ENCODE data around the gene CLIC6. TPM values are rescaled to one million over a fixed set of nuclear protein-coding genes. Genes with fewer than 3 reads are reported as not detected.

The CLIC6 gene
- total RNA-seq, 1 experiment from 2014 or later = not detected

- no peak for DNase-seq (ENCODE audit: extremely low read depth, low read depth)
Measured at GRCh38 chr21:34722684-34723300, 54.0 kb downstream of the CLIC6 start.

- DNase-seq (ENCODE audit: extremely low read depth, low read depth) = no peak
Measured at GRCh38 chr21:34724131-34724856, 55.5 kb downstream of the CLIC6 start.

- no peak for DNase-seq (ENCODE audit: extremely low read depth, low read depth)
Measured at GRCh38 chr21:34724857-34725195, 56.0 kb downstream of the CLIC6 start.

GRCh38 chr21:34726627-34727337 is 58.0 kb downstream of the CLIC6 start:
- no peak for DNase-seq (ENCODE audit: extremely low read depth, low read depth)

- DNase-seq (ENCODE audit: extremely low read depth, low read depth) = no peak
Measured at GRCh38 chr21:34728479-34728878, 59.7 kb downstream of the CLIC6 start.

GRCh38 chr21:34730194-34730593 is 61.4 kb downstream of the CLIC6 start:
- no peak for DNase-seq (ENCODE audit: extremely low read depth, low read depth)

GRCh38 chr21:34730756-34731445 is 62.1 kb downstream of the CLIC6 start:
- no peak for DNase-seq (ENCODE audit: extremely low read depth, low read depth)

- no peak for DNase-seq (ENCODE audit: extremely low read depth, low read depth)
Measured at GRCh38 chr21:34732388-34732821, 63.6 kb downstream of the CLIC6 start.

GRCh38 chr21:34733852-34734251 is 65.1 kb downstream of the CLIC6 start:
- DNase-seq (ENCODE audit: extremely low read depth, low read depth) = no peak

- no peak for DNase-seq (ENCODE audit: extremely low read depth, low read depth)
Measured at GRCh38 chr21:34734696-34735095, 65.9 kb downstream of the CLIC6 start.

- no peak for DNase-seq (ENCODE audit: extremely low read depth, low read depth)
Measured at GRCh38 chr21:34736116-34736874, 67.5 kb downstream of the CLIC6 start.

- no peak for DNase-seq (ENCODE audit: extremely low read depth, low read depth)
Measured at GRCh38 chr21:34737115-34737514, 68.3 kb downstream of the CLIC6 start.

- DNase-seq (ENCODE audit: extremely low read depth, low read depth) = no peak
Measured at GRCh38 chr21:34740198-34740597, 71.4 kb downstream of the CLIC6 start.

- no peak for DNase-seq (ENCODE audit: extremely low read depth, low read depth)
Measured at GRCh38 chr21:34743285-34743684, 74.5 kb downstream of the CLIC6 start.

GRCh38 chr21:34743831-34744230 is 75.0 kb downstream of the CLIC6 start:
- no peak for DNase-seq (ENCODE audit: extremely low read depth, low read depth)

GRCh38 chr21:34744801-34745200 is 76.0 kb downstream of the CLIC6 start:
- no peak for DNase-seq (ENCODE audit: extremely low read depth, low read depth)

- DNase-seq (ENCODE audit: extremely low read depth, low read depth) = peak; percentile 73
Measured at GRCh38 chr21:34745557-34746255, 76.9 kb downstream of the CLIC6 start.

- no peak for DNase-seq (ENCODE audit: extremely low read depth, low read depth)
Measured at GRCh38 chr21:34748862-34749261, 80.1 kb downstream of the CLIC6 start.

- no peak for DNase-seq (ENCODE audit: extremely low read depth, low read depth)
Measured at GRCh38 chr21:34754690-34755647, 86.2 kb downstream of the CLIC6 start.
